GM12875 (cell line): ENCODE results near the gene DPP3.

ENCODE experiments used
- H3K4me3 ChIP-seq: one replicate; pipeline ENCODE4 v1.5.1; 2011; ENCODE audit warnings: low read depth, low read length, control low read depth
- CTCF ChIP-seq: IDR thresholded peaks from 2 replicates; pipeline ENCODE4 v1.5.1; 2011; ENCODE audit warnings: low read depth, mild to moderate bottlenecking, control low read depth, inconsistent platforms, low read length, moderate library complexity, borderline replicate concordance; ENCODE audit not compliant: insufficient read depth

DPP3 gene

GRCh38 chr11:66491315-66491935 lies 11.2 kb downstream of the DPP3 start:
- peak; percentile 56; the same call in 1 of the 2 replicates for TF ChIP-seq CTCF

GRCh38 chr11:66492161-66492865 lies 12.1 kb downstream of the DPP3 start:
- no peak overlapping the region for H3K4me3 ChIP-seq
- TF ChIP-seq CTCF: no peak

More at GRCh38 chr11:66491315-66491935, 11.2 kb downstream of the DPP3 start:
- H3K4me3 ChIP-seq: no peak overlapping the region

- H3K4me3 ChIP-seq: no peak overlapping the region
- no peak for TF ChIP-seq CTCF
Measured at GRCh38 chr11:66493130-66493529, 12.9 kb downstream of the DPP3 start.

- TF ChIP-seq CTCF: no peak
- no peak overlapping the region for H3K4me3 ChIP-seq
Measured at GRCh38 chr11:66494458-66494857, 14.2 kb downstream of the DPP3 start.

- no peak overlapping the region for H3K4me3 ChIP-seq
- TF ChIP-seq CTCF: no peak
Measured at GRCh38 chr11:66494935-66495334, 14.7 kb downstream of the DPP3 start.

- no peak overlapping the region for H3K4me3 ChIP-seq
- TF ChIP-seq CTCF: no peak; the same call in 1 of the 2 replicates
Measured at GRCh38 chr11:66495401-66495854, 15.2 kb downstream of the DPP3 start.

GRCh38 chr11:66497206-66497605 lies 17.0 kb downstream of the DPP3 start:
- no peak for TF ChIP-seq CTCF
- H3K4me3 ChIP-seq: no peak overlapping the region
